Fibroblast of lung (primary cell): ENCODE results near the gene RHBG. TPM values are rescaled to one million over a fixed set of nuclear protein-coding genes. Genes with fewer than 3 reads are reported as not detected.
A peak's percentile ranks its signal among the peaks of the same experiment; 100 is the strongest.

Source experiments
- DNase-seq, 2 donors: peaks; one replicate each; pipeline versions ENCODE4 v3.0.0 to v3.0.0-alpha.2; 2010; ENCODE audit warnings: low read depth in 2 of 2
- H2AFZ ChIP-seq: 2 replicates; pipeline ENCODE4 v1.5.1; 2012; ENCODE audit warnings: low read length, control low read depth, inconsistent platforms
- H3K27ac ChIP-seq: 2 replicates; pipeline ENCODE4 v1.5.1; 2011; ENCODE audit warnings: low read length, control low read depth; ENCODE audit not compliant: insufficient read depth
- H3K27me3 ChIP-seq: 2 replicates; pipeline ENCODE4 v1.5.1; 2011; ENCODE audit warnings: mild to moderate bottlenecking, low read length; ENCODE audit not compliant: control insufficient read depth, insufficient read depth
- H3K36me3 ChIP-seq: 2 replicates; pipeline ENCODE4 v1.5.1; 2011; ENCODE audit warnings: low read length; ENCODE audit not compliant: control insufficient read depth, insufficient read depth
- H3K4me1 ChIP-seq: 2 replicates; pipeline ENCODE4 v1.5.1; 2011; ENCODE audit warnings: low read length; ENCODE audit not compliant: control insufficient read depth, insufficient read depth; ENCODE audit errors: extremely low read depth
- H3K4me2 ChIP-seq: 2 replicates; pipeline ENCODE4 v1.5.1; 2011; ENCODE audit warnings: low read length, control low read depth; ENCODE audit not compliant: insufficient read depth; ENCODE audit errors: extremely low read depth
- H3K4me3 ChIP-seq, 4 experiments: fragments of 200-600 bp in 1 of 4; sonication (generic) in 1 of 4; replicated peaks in 1 of 4; 2 replicates each; pipeline ENCODE4 v1.5.1; 2011 to 2016; ENCODE audit warnings: low read length in 4 of 4, low read depth in 3 of 4, mild to moderate bottlenecking in 3 of 4, control low read depth in 2 of 4, inconsistent platforms in 1 of 4, mixed read lengths in 1 of 4; ENCODE audit not compliant: insufficient read depth in 1 of 4; ENCODE audit errors: control extremely low read depth in 1 of 4
- H3K79me2 ChIP-seq: 2 replicates; pipeline ENCODE4 v1.5.1; 2012; ENCODE audit warnings: mild to moderate bottlenecking, low read length, inconsistent platforms; ENCODE audit not compliant: control insufficient read depth, insufficient read depth
- H3K9ac ChIP-seq: 2 replicates; pipeline ENCODE4 v1.5.1; 2011; ENCODE audit warnings: mild to moderate bottlenecking, low read length, control low read depth; ENCODE audit not compliant: insufficient read depth
- H3K9me3 ChIP-seq: 2 replicates; pipeline ENCODE4 v1.5.1; 2012; ENCODE audit warnings: low read depth, low read length; ENCODE audit not compliant: control insufficient read depth, insufficient read depth
- H4K20me1 ChIP-seq: 2 replicates; pipeline ENCODE4 v1.5.1; 2011; ENCODE audit warnings: low read length; ENCODE audit not compliant: control insufficient read depth, insufficient read depth; ENCODE audit errors: extremely low read depth
- CTCF ChIP-seq, 2 donors: IDR thresholded peaks in 1 of 2; conservative IDR thresholded peaks in 1 of 2; 1 replicate in 1 of 2; 2 replicates in 1 of 2; pipeline ENCODE4 v1.5.1; 2011 to 2012; ENCODE audit warnings: low read length in 2 of 2, control low read depth in 1 of 2, inconsistent platforms in 1 of 2, low read depth in 1 of 2, mild to moderate bottlenecking in 1 of 2
- EZH2 ChIP-seq: IDR thresholded peaks from 2 replicates; pipeline ENCODE4 v1.5.1; 2012; ENCODE audit warnings: low read length, control low read depth, mild to moderate bottlenecking; ENCODE audit errors: missing control alignments
- polyA plus RNA-seq, 2 donors: library from polyadenylated mRNA; depleted of rRNA in 1 of 2; stranded (reverse) in 1 of 2; unstranded in 1 of 2; fragments of >200 nt; gene quantifications; 2 replicates each; pipeline ENCODE4 v1.2.1, GENCODE V29; 2011 to 2012; ENCODE audit warnings: missing spikeins in 1 of 2
- total RNA-seq: library from RNA; depleted of rRNA; stranded (reverse); fragments of >200 nt; gene quantifications from 2 replicates; pipeline ENCODE4 v1.2.1, GENCODE V29; 2014

The RHBG gene
- total and polyA plus RNA-seq, 2 donors (not counting 1 experiment from before 2014, with no cell fraction given): not detected

GRCh38 chr1:156414461-156415064 is 45.6 kb downstream of the RHBG start:
- Histone ChIP-seq H3K4me3 (no peak overlapping the region), H3K4me1 (no peaks in the 10 kb centered on the region), H3K27ac (no peak overlapping the region), H3K36me3 (no peaks in the 10 kb centered on the region), H3K79me2 (no peaks in the 10 kb centered on the region), H3K9ac (no peak overlapping the region), H3K4me2 (no peak overlapping the region), H4K20me1 (no peaks in the 10 kb centered on the region), H2AFZ (no peak overlapping the region), H3K27me3 (peaks cover 22% of the 10 kb centered on the region), H3K9me3 (no peaks in the 10 kb centered on the region)
- TF ChIP-seq EZH2 (no peak), CTCF (conservative IDR thresholded peaks at IDR 0.05 in 1 of 2, IDR thresholded peaks at IDR 0.05 in 1 of 2; ENCODE audit: low read depth in 1 of 2, low read length in 2 of 2) (no peak)
- DNase-seq: no peak

- Histone ChIP-seq H4K20me1 (no peaks in the 10 kb centered on the region), H3K4me1 (no peaks in the 10 kb centered on the region), H3K4me3 (no peak overlapping the region), H3K9ac (no peak overlapping the region), H3K27me3 (peaks cover 41% of the 10 kb centered on the region), H3K9me3 (no peaks in the 10 kb centered on the region), H3K27ac (no peak overlapping the region), H3K36me3 (no peaks in the 10 kb centered on the region), H3K79me2 (no peaks in the 10 kb centered on the region), H2AFZ (no peak overlapping the region), H3K4me2 (no peak overlapping the region)
- no peak for TF ChIP-seq EZH2
- no peak for TF ChIP-seq CTCF (conservative IDR thresholded peaks at IDR 0.05 in 1 of 2, IDR thresholded peaks at IDR 0.05 in 1 of 2; ENCODE audit: low read depth in 1 of 2, low read length in 2 of 2)
- DNase-seq: no peak
Measured at GRCh38 chr1:156416993-156417392, 48.0 kb downstream of the RHBG start.

GRCh38 chr1:156417401-156418020 is 48.5 kb downstream of the RHBG start:
- Histone ChIP-seq H2AFZ (no peak overlapping the region), H3K79me2 (no peaks in the 10 kb centered on the region), H3K27me3 (peaks cover 46% of the 10 kb centered on the region), H3K4me1 (no peaks in the 10 kb centered on the region), H3K36me3 (no peaks in the 10 kb centered on the region), H3K9me3 (no peaks in the 10 kb centered on the region), H4K20me1 (no peaks in the 10 kb centered on the region), H3K4me2 (no peak overlapping the region), H3K27ac (no peak overlapping the region), H3K9ac (no peak overlapping the region), H3K4me3 (no peak overlapping the region)
- no peak for DNase-seq
- TF ChIP-seq CTCF (conservative IDR thresholded peaks at IDR 0.05 in 1 of 2, IDR thresholded peaks at IDR 0.05 in 1 of 2; ENCODE audit: low read depth in 1 of 2, low read length in 2 of 2) (no peak), EZH2 (peak; percentile 22)
